ENCODE measurements around the gene DPYSL5. TPM values are rescaled to one million over a fixed set of nuclear protein-coding genes. Genes with fewer than 3 reads are reported as not detected.

The DPYSL5 gene
- total RNA-seq, 1 donor from 2014 or later: 313 TPM

DNA sequence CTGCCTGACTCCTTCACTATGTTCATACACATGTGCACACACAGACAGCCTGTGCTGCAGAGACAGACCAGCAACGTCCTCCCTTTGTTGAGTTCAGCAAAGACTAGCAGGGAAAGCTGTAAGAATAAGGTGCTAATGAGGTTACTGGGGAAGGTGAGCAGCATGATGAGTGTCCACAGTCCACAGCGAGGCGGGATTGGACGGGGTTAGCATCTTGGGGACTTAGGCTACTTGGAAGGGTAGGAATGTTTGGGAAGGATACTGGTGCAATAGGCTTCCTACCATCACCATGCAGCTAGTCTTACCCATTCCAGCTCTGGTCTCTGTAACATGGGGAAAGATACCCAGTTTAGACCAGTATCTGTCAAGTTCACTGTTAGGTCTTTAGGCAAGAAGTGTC, 41.9 kb downstream of the DPYSL5 start:
- DNase-seq: no peak
- Mint-ChIP-seq H3K27me3 (ENCODE audit: unreplicated experiment) (peaks cover 6% of the 10 kb centered on the region), H3K4me1 (ENCODE audit: low read depth, unreplicated experiment) (peaks cover 48% of the 10 kb centered on the region), H3K36me3 (ENCODE audit: unreplicated experiment) (peaks cover 9% of the 10 kb centered on the region), H3K9me3 (ENCODE audit: unreplicated experiment) (peaks cover 15% of the 10 kb centered on the region), H3K4me3 (ENCODE audit: unreplicated experiment) (no peak overlapping the region), H3K27ac (ENCODE audit: unreplicated experiment) (no peak overlapping the region)
- TF ChIP-seq, protein P1, sequence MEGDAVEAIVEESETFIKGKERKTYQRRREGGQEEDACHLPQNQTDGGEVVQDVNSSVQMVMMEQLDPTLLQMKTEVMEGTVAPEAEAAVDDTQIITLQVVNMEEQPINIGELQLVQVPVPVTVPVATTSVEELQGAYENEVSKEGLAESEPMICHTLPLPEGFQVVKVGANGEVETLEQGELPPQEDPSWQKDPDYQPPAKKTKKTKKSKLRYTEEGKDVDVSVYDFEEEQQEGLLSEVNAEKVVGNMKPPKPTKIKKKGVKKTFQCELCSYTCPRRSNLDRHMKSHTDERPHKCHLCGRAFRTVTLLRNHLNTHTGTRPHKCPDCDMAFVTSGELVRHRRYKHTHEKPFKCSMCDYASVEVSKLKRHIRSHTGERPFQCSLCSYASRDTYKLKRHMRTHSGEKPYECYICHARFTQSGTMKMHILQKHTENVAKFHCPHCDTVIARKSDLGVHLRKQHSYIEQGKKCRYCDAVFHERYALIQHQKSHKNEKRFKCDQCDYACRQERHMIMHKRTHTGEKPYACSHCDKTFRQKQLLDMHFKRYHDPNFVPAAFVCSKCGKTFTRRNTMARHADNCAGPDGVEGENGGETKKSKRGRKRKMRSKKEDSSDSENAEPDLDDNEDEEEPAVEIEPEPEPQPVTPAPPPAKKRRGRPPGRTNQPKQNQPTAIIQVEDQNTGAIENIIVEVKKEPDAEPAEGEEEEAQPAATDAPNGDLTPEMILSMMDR (IDR thresholded peaks at IDR 0.05; ENCODE audit: partially characterized antibody, unreplicated experiment): no peak

DNA sequence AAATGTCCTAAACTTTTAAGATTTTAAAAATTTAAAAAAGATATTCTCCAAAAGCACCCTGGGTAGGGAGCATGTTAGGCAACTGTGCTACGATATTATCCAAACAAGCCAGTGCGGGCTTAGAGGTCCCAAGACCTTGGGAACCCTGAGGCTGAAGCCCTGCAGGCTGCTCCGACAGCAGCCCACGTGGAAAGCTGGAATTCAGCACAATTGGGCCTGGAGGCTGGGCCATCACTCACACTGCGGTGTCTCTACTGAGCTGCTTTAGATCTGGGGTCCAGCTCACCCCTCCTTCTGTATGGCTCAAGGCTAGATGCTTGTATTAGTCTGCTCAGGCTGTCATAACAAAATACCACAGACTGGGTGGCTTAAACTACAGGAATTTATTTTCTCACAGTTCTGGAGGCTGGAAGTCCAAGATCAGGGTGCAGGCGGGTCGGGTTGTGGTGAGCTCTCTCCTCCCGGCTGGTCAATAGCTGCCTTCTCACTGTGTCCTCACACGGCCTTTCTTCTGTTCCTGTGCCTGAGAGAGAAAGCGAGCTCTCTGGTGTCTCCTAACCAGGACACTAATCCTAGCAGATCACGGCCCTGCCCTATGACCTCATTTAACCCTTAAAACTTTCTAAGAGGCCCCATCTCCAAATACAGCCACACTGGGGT, 42.5 kb downstream of the DPYSL5 start:
- Mint-ChIP-seq H3K4me1 (ENCODE audit: low read depth, unreplicated experiment) (peaks cover 48% of the 10 kb centered on the region), H3K4me3 (ENCODE audit: unreplicated experiment) (no peak overlapping the region)

GRCh38 chr2:26892133-26892532, 44.2 kb downstream of the DPYSL5 start:
- H3K9me3 Mint-ChIP-seq (ENCODE audit: unreplicated experiment): peaks cover 13% of the 10 kb centered on the region
- DNase-seq: no peak
- H3K36me3 Mint-ChIP-seq (ENCODE audit: unreplicated experiment): peaks cover 9% of the 10 kb centered on the region
- peak overlapping the region; percentile 96 for H3K27ac Mint-ChIP-seq (ENCODE audit: unreplicated experiment)
- H3K27me3 Mint-ChIP-seq (ENCODE audit: unreplicated experiment): peaks cover 2% of the 10 kb centered on the region
- peaks cover 45% of the 10 kb centered on the region for H3K4me1 Mint-ChIP-seq (ENCODE audit: low read depth, unreplicated experiment)
- H3K4me3 Mint-ChIP-seq (ENCODE audit: unreplicated experiment): no peak overlapping the region
- TF ChIP-seq, protein P1 (IDR thresholded peaks at IDR 0.05; ENCODE audit: partially characterized antibody, unreplicated experiment): no peak

More for the DNA sequence above, 42.5 kb downstream of the DPYSL5 start:
- Mint-ChIP-seq H3K36me3 (ENCODE audit: unreplicated experiment) (peaks cover 9% of the 10 kb centered on the region), H3K27ac (ENCODE audit: unreplicated experiment) (peak overlapping the region; percentile 38), H3K27me3 (ENCODE audit: unreplicated experiment) (peaks cover 6% of the 10 kb centered on the region), H3K9me3 (ENCODE audit: unreplicated experiment) (peaks cover 15% of the 10 kb centered on the region)
- TF ChIP-seq, protein P1 (IDR thresholded peaks at IDR 0.05; ENCODE audit: partially characterized antibody, unreplicated experiment): no peak
- no peak for DNase-seq

- Mint-ChIP-seq H3K4me1 (ENCODE audit: low read depth, unreplicated experiment) (peaks cover 50% of the 10 kb centered on the region), H3K9me3 (ENCODE audit: unreplicated experiment) (peaks cover 15% of the 10 kb centered on the region), H3K27me3 (ENCODE audit: unreplicated experiment) (peaks cover 2% of the 10 kb centered on the region), H3K4me3 (ENCODE audit: unreplicated experiment) (peak overlapping the region; percentile 69), H3K27ac (ENCODE audit: unreplicated experiment) (peak overlapping the region; percentile 96), H3K36me3 (ENCODE audit: unreplicated experiment) (peaks cover 9% of the 10 kb centered on the region)
- peak; percentile 63 for DNase-seq
- TF ChIP-seq, protein P1 (IDR thresholded peaks at IDR 0.05; ENCODE audit: partially characterized antibody, unreplicated experiment): no peak
Observed at GRCh38 chr2:26892922-26893524, 45.1 kb downstream of the DPYSL5 start.

DNA sequence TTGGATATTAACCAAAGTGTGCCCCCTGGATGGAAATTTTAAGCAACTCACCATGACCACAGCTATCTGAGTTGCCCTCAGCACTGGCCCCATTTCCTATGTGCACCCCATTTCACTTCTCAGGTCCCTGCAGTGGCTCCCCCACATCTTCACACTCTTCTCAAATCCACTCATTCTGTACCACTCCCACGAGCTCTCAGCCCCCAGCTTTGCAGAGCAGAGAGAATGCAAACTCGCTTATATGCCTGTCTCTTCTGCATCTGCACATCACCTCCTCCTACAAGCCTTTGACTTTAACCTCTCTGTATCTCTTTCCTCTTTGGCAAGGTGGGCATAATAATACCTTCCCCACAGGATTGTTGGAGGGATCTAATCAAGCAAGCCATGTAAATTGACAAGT, 46.2 kb downstream of the DPYSL5 start:
- H3K4me3 Mint-ChIP-seq (ENCODE audit: unreplicated experiment): no peak overlapping the region
- peak overlapping the region; percentile 81 for H3K27ac Mint-ChIP-seq (ENCODE audit: unreplicated experiment)
- peaks cover 9% of the 10 kb centered on the region for H3K36me3 Mint-ChIP-seq (ENCODE audit: unreplicated experiment)
- peaks cover 2% of the 10 kb centered on the region for H3K27me3 Mint-ChIP-seq (ENCODE audit: unreplicated experiment)
- peaks cover 54% of the 10 kb centered on the region for H3K4me1 Mint-ChIP-seq (ENCODE audit: low read depth, unreplicated experiment)
- H3K9me3 Mint-ChIP-seq (ENCODE audit: unreplicated experiment): peaks cover 16% of the 10 kb centered on the region
- DNase-seq: no peak
- TF ChIP-seq, protein P1 (IDR thresholded peaks at IDR 0.05; ENCODE audit: partially characterized antibody, unreplicated experiment): no peak
